HG02623 (cell line): ENCODE data around the gene CAMKK2.
"Not testable (repeated sequence)": the region's sequence is repeated elsewhere in the genome, so short reads cannot be mapped to it uniquely, and the experiment has no call there.

Experiments
- ATAC-seq: cut with Tn5 transposase; IDR thresholded peaks from one replicate; pipeline ENCODE4 v1.9.1; 2021; ENCODE audit warnings: moderate library complexity; ENCODE audit not compliant: unreplicated experiment

The CAMKK2 gene

GRCh38 chr12:121250359-121250758 is 46.1 kb downstream of the CAMKK2 start:
- no peak for ATAC-seq

GRCh38 chr12:121248622-121249021 is 47.9 kb downstream of the CAMKK2 start:
- ATAC-seq, result peak; percentile 73

- no peak for ATAC-seq
These were observed 49.5 kb downstream of the CAMKK2 start for GRCh38 chr12:121246893-121247557.

DNA sequence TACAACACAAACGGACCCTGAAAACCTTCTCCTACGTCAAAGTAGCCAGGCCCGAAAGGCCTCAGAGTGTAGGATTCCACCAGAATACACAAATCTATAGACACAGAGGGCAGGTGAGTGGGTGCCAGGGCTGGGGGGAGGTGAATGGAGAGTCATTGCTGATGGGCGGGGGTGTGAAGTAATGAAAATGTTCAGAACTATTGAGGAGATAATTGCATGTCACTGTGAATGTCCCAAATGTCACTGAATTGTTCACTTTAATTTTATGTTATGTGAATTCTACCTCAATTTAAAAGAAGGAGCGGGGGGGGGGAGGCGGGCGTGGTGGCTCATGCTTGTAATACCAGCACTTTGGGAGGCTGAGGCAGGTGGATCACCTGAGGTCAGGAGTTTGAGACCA is 50.6 kb downstream of the CAMKK2 start:
- no peak for ATAC-seq

GRCh38 chr12:121245031-121245430 is 51.5 kb downstream of the CAMKK2 start:
- no peak for ATAC-seq

DNA sequence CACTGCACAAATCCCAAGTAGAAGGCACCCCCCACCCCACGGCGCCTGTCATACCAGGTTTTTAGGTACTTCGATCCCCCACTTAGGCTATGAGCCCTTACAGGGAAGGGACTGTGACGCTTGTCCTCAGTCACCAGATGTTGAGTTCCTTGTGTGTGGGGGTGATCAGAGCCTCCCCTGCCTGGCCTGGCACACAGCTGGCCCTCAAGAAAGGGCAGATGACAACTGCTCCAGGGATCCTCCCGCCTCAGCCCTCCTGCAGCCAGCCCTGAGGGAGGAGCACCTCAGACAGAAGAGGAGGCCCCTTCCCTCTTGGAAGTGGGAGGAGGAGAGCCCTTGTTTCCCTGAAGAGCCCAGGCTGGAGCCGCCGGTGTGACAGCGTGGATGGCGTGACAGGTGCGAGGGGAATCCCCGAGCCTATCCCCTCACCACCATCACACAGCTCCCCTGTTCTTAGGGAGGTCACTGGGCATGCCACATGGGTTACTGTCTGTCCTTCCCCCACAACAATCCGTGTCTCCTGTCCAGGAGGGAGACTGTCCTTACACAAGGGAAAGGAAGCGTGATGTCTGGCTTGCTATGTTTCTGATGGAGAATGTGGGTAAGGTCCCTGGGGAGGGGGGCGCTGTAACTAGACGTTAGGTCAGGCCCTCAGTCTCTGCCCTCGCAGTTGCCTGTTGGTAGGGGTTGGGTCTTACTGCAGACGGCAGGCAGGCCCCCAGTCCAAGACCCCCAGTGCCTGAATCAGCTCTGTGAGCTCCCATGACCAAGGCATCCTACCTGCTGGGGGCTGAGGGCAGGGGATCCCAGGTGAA is 55.1 kb downstream of the CAMKK2 start:
- no peak for ATAC-seq

GRCh38 chr12:121240484-121241101 is 55.9 kb downstream of the CAMKK2 start:
- ATAC-seq, result no peak

GRCh38 chr12:121240062-121240420 is 56.5 kb downstream of the CAMKK2 start:
- no peak for ATAC-seq

DNA sequence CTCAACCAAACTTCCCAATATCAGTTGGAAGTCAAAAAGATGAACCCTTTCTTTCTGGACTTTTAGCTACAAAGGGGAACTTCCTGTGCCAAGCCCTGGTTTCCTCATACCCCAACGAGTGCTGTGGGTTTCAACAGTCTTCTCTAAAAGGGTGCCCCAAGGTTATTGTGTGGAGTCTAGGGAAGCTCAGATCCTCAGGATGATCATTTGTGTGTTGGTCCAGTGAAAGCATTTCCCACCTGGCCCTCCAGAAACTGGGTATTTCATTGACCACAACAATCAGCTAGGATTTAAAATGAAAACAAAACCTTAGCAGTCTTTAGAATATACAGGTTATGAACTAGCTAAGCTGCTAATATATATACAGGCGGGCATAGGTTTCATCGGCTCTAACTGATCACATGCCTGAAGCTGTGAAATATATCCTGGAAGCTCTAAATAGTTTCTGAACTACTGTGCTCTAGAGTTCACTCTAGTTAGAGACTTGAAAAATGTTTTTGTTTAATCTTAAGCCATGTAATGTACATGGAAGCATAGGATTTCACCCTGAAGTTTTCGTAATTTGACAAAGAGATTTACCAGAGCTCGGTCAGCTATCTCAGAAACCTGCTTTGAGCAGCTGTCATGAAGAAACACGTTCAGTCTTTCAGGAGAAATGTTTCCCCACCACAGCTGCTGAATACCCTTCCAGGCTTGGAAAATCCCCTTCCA is 57.0 kb downstream of the CAMKK2 start:
- no peak for ATAC-seq

DNA sequence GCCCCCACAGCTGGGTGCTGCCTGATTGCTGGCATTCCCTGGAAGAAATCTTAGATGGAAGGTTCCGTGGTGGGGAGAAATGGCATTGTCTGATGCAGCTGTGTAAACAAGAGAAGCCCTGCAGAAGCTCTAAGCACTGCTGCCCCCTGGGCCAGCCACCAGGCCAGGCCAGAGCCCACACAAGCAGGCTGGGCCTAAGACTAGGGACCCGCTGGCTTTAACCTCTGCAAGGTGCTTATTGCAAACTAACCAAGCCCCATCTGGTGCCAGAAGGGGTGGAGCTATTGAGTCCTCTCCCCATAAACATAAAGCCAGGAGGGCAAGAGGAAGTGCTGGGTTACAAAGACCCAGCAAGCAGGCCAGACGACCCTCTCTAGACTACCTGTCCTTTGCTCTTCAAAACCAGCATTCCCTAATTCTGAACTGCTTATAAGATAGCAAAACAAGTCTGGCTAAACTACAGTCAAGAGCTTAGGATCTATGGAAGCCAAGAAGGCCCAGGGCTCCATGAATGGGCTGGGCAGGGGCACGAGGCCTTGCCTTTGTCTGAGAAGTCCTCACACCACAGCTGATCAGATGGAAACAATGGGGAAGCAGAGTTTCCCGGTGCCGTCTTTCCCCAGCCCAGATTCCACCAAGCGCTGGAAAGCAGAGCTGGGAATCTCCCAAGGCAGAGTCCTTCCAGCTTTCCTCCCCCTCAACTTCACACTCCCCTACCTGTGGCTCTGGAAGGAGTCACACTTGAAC is 57.7 kb downstream of the CAMKK2 start:
- ATAC-seq, result no peak

GRCh38 chr12:121238086-121238485 is 58.4 kb downstream of the CAMKK2 start:
- ATAC-seq, result no peak

DNA sequence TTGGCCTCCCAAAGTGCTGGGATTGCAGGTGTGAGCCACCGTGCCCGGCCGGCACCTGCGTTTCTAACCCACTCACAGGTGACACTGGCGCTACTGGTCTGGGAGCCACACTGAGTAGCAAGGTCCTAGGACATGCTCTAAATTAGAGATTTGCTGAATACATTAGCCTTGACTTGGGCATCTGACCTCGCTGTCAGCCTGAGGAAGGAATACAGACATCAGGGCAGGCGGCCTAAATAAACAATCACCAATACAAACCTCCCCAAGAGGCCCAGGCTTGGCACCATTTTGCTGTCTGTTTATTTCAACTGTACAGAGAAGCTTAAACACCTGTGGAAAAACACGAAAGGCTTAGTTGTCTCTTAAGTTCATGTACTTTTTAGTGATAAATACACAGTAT is 59.1 kb downstream of the CAMKK2 start:
- ATAC-seq, result no peak

GRCh38 chr12:121236776-121237175 is 59.7 kb downstream of the CAMKK2 start:
- no peak for ATAC-seq

DNA sequence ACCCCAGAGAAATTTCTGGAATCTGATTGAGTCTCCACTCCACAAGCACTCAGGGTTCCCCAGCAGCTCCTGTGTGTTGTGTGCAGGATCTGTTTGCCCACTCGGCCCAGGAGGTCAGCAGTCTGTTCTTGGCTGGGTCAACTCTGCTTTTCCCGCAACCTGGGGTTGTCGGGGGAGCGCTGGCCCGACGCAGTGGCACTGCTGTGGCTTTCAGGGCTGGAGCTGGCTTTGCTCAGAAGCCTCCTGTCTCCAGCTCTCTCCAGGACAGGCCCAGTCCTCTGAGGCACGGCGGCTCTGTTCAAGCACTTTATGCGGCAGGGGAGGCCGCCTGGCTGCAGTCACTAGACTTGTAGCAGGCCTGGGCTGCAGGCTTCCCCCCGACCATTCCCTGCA is 62.9 kb downstream of the CAMKK2 start:
- no peak for ATAC-seq

- no peak for ATAC-seq
These were observed 63.4 kb downstream of the CAMKK2 start for GRCh38 chr12:121232977-121233627.

- ATAC-seq, result no peak
These were observed 64.3 kb downstream of the CAMKK2 start for GRCh38 chr12:121232163-121232562.

DNA sequence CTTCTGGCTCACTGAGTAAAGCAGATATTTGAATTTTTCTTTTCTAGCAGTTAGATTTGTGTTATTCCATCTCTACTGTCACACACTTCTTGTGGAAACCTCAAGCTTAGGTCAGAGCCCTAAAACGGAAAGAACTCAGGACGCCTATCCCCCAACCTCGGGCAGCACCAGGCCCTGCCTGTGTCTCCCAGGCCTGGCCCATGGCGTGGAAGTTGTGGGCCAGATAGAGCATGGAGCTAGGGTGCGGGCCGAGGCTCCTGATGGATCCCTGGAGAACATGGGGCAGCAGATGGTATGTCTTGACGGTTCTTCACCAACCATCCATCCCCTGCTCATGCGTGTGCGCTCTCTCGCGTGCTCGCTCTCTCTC is 66.0 kb downstream of the CAMKK2 start:
- no peak for ATAC-seq

GRCh38 chr12:121229826-121230537 is 66.5 kb downstream of the CAMKK2 start:
- ATAC-seq, result not testable (repeated sequence)

GRCh38 chr12:121228919-121229665 is 67.4 kb downstream of the CAMKK2 start:
- no peak for ATAC-seq
